HL-60 (cell line): Measurements from ENCODE around the gene PLEKHJ1.

Source experiments
- CTCF ChIP-seq: IDR thresholded peaks from one replicate; pipeline ENCODE4 v1.5.1; 2011; ENCODE audit warnings: low read length, control low read depth, inconsistent platforms; ENCODE audit not compliant: insufficient read depth
- GABPA ChIP-seq: IDR thresholded peaks from 2 replicates; pipeline ENCODE4 v1.6.1; 2012; ENCODE audit warnings: low read depth
- POLR2AphosphoS5 ChIP-seq: IDR thresholded peaks from 2 replicates; pipeline ENCODE4 v1.6.1; 2012; ENCODE audit warnings: low read depth
- REST ChIP-seq: IDR thresholded peaks from 2 replicates; pipeline ENCODE4 v1.6.1; 2012; ENCODE audit warnings: low read depth; ENCODE audit not compliant: insufficient replicate concordance

GRCh38 chr19:2210206-2210605 lies 25.9 kb downstream of the PLEKHJ1 start:
- no peak for TF ChIP-seq CTCF
- no peak for TF ChIP-seq POLR2AphosphoS5
- no peak for TF ChIP-seq REST
- no peak for TF ChIP-seq GABPA
